GM21576 (cell line): ENCODE data around the gene UBE2E1.

Experiments used
- ATAC-seq: cut with Tn5 transposase; IDR thresholded peaks from one replicate; pipeline ENCODE4 v1.9.1; 2021; ENCODE audit warnings: mild to moderate bottlenecking, moderate library complexity; ENCODE audit not compliant: unreplicated experiment

UBE2E1 gene

DNA sequence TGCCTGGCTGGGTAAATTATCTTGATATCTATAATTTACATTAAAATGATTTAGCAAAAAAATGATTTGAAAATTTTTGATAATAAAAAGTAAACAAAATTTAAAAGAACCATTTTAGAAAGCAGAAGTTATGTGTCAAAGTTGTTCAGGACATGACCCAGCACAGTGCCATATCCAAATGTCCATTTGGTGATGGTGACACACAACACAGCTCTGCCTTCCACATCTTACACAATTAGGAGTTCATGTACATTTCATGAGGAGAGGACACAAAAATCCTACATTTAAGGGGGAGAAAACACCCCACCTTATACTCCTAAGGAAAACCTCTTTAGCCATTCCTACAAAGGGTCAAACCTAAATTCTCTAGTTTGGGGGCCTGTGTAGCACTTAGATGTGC, 10.7 kb upstream of the UBE2E1 start:
- ATAC-seq: no peak

DNA sequence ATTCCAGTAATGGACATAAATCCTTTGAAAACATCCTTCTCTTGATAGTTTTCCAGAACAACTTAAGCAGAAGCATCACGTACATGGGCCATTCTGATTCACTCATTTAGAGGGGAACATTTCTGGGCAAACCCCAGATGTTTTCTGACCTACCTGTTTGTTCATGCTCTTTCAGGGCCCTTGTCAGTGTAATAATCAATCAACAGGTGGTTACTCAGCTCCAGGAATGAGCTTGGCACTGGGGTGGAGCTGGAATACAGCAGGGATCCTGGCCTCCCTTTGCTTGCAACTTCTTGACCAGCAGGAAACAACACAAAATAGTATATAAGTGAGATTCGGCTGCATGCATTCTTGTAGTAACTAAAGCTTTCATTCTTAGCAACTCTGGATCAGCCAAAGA, 9.2 kb upstream of the UBE2E1 start:
- no peak for ATAC-seq

DNA sequence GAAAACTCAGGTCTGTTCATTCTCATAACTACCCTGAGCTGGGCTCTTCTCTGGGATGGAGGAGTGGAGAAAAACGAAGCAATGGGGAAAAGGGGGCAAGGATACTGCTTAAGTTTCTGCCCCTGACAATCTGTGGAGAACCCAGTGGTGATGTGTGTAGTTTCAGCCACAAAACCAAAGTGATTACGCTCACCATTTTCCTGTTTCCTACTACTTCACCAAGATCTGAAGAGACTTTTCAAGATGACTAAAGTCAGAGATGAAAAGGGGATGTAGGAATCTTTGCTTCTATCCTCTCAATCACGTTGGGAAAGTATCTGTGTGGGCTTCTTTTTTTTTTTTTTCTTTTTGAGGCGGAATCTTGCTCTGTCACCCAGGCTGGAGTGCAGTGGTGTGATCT, 8.3 kb upstream of the UBE2E1 start:
- ATAC-seq: peak; percentile 84

DNA sequence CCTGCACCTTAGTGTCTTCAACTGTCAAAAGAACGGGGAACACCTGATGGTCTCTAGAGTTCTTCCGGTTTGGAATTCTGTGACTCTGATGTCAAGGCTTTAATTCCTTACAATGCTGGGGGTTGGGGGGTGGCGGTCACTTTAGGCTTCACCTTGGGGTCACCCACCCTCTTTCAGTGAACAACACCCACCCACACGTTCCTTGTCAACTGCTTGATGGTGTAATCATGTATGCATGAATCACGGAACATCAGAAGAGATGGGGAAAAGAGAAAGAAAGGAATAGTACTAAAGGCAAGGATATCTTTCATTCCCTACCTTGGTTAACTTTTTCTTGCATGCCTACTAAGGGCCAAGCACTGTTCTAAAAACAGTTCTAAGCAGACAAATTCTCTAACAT, 7.3 kb upstream of the UBE2E1 start:
- no peak for ATAC-seq

DNA sequence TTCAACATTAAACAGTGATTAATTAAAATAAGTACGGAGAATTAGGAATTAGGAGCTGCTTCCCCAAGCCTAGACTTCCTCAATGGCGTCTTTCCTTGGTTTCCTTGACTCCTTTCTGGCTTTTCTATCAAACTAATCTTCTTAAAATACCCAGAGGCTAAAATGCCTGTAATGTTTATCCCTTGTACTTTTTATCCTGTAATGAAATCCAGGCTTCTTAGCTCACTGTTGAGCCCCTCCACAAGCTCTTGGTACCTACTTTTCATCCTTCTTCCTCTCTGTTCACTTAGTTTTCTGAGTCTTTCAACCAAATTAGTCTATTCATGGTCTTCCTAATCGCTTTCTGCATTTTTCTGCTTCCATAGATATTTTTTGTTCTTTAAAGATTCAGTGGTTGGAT, 6.9 kb upstream of the UBE2E1 start:
- no peak for ATAC-seq

DNA sequence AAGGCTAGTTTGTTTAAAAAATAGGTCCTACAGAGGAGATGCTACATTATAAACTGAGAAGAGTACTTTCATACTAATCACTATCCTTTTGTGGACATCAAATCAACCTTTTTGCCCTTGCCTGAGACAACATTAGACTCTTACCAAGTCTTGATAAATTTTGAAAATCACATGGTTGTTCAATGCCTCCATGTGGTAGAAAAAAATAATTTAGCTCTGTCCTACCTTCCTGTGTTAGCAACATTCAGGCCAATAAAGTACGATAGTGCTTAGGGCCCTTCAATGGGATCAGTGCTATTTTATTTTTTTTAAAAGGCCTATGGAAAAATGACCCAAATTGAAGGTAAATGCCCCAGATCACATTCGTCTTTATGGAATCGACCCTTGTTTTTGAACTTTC, 5.0 kb upstream of the UBE2E1 start:
- no peak for ATAC-seq

DNA sequence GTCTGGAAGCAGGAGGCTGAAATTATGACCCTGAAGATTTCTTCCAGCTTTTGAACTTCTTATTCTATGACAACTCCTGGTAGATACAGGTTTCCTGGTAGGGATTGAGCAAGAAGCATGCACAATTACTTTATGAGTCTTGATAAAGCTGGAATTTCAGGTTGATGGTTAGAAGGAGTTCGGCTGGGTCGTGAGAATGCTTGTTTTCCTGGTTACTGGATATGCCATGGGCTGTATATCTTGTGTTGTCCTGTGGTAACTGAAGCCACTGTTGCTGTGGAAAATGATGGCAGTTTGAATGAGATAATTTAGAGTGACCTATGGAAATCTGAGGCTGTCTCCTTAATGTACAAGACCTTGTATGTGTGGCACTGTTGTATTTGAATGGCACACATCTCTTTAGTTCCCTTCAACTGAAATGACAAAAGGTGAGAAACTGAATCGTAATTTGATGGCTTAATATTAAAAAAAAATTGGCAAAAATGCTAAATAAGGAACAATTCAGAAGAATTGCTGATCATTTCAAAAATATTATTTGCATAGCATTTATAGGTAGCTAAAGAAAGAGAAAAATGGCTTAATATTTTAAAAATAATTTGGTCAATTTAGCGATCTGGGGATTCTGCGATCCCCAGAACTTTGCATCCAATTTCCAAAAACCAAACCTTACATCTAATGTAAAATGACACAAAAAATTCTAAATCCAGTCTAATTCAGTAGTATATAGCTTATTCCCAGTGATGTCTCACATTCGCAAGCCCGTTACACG, 1.1 kb upstream of the UBE2E1 start:
- ATAC-seq: no peak

DNA sequence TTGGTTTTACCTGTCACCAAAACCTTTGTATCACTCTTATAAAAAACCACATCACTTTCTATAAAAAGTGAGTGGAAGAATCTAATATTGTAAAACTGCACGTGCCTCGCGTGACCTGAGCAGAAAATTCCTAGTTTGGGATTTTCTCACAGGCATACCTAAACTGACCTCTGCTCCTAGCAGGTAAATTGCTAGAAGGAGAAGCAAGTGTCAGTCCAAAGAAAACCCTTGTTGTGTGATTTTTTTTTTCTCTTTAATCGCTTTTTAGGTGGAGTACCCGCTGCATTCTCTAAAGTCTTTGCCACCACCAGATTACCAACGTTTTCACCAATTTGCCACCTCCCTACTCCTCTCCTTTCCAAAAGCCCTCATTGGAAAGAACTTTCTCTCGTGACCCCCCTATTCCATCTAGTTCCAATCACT, 534 bp upstream of the UBE2E1 start:
- no peak for ATAC-seq

DNA sequence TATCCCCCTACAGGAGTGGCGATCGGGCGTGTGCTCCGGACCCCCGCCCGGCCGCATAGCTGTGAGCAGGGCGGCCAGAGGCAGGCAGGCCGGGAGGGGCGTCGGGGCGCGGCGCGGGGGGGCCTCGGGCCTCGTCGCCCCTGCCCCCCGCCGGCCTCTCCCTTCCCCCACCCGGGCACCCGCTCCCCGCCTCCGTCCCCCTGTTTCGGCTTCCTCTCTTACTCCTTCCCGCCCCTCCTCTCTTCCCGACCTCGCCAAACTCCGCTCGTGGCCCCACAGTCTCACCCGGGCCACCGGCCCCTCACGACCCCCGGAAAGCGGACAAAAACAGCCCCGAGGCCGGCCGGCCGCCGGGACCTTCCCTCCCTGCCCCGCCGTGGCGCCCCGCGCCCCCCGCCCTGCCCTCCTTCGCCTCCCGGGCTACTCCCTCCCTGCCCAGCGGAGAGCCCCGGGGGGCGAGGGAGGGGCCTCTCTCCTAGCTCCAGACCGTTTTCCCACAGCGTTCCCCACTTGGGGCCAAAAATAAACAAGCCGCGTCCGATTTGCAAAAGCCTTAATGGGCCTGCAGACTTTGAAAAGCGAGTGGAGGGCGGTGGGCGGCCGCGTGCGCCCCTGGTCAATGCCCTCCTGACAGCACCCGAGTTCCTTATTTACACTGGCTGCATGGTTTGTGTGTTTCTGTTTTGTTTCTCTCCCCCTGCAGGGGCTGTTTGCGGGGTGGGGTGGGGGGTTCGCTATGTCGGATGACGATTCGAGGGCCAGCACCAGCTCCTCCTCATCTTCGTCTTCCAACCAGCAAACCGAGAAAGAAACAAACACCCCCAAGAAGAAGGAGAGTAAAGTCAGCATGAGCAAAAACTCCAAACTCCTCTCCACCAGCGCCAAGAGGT, 1.0 kb downstream of the UBE2E1 start:
- ATAC-seq: peak; percentile 4

DNA sequence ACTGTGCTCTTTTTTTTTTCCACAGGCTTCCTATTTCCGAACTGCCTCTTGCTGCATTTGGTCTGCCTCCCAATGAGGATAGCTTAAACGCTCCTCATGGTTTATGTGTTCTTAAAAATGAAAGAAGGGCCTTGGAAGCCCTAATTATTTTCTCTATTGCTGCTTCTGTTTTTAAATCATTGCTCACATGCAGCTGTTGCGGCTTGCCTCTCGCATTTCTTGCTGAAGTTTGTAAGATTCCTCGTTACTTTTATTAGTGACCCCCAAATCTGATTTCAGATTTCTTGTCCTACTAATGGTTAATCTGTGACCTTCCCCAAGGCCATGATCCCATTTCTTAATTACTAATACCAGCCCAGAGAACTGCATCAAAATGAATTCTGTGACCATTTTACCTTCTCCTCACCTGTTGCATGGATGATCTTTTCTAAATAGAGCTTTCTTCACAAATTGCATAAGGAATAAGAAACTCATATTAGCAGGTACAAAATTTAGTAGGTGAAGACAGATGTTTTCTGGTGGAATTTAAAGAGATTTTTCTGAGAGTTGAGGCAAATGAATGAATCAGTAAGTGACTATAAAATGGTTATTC, 1.8 kb downstream of the UBE2E1 start:
- no peak for ATAC-seq

DNA sequence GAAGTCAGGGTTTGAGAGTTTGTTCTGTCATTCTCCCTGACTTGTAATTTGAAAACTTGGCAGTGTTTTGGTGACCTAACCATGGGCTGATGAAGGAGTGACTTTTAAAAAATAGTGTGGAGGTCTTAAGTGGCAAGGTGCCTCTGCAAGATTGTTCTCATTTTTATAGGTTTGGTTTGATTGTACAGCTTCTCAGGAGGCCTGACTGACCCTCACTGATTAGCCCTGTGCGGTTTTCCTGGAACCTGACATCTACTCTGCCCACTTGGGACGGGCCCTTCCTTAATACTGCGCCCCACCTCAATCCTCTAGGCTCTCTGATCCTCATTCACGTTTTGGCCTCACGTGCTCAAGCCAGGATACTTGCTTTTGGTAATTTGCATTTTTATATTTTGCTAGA, 2.8 kb downstream of the UBE2E1 start:
- no peak for ATAC-seq

DNA sequence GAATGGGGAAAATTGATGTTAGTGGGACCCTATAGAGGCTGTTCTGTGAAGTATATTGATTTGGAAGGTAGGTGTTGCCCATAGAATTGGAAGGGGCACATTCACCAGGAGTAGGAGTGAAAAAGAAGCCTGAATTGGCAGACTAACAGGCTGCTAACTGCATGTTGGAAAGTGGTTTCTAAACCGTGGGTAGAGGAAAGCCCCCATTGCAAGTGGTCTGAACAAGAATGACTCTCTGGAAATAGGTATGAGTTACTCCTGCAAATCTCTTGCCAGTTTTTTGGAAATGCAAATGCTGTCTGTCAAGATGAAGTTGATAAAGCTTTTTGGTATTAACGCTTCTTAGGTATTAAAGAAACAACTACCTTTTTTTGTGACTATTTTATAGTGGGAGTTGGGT, 3.5 kb downstream of the UBE2E1 start:
- ATAC-seq: no peak

DNA sequence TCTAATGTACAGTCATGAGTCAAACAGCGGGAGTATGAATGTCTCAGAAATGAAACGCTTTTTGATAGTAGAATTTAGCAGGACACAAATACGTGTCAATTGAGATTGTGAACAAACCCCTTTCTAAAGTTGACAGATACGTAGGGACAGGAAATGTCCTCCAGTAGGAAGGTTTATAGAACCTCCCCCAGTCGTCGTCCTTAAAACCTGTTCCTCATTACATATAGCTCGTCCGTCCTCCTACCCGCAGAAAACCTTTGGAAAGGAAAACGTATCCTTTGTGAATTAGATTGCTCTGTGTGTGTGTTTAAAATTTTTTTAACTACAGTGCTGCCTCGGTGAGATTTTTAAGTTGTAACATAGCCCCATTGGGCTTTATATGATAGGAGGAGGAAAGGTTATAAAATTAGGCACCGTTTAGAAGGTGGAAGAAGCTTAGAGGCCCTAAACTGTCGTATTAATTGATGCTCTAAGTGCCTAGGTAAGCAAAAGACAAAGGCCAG, 4.1 kb downstream of the UBE2E1 start:
- ATAC-seq: no peak

DNA sequence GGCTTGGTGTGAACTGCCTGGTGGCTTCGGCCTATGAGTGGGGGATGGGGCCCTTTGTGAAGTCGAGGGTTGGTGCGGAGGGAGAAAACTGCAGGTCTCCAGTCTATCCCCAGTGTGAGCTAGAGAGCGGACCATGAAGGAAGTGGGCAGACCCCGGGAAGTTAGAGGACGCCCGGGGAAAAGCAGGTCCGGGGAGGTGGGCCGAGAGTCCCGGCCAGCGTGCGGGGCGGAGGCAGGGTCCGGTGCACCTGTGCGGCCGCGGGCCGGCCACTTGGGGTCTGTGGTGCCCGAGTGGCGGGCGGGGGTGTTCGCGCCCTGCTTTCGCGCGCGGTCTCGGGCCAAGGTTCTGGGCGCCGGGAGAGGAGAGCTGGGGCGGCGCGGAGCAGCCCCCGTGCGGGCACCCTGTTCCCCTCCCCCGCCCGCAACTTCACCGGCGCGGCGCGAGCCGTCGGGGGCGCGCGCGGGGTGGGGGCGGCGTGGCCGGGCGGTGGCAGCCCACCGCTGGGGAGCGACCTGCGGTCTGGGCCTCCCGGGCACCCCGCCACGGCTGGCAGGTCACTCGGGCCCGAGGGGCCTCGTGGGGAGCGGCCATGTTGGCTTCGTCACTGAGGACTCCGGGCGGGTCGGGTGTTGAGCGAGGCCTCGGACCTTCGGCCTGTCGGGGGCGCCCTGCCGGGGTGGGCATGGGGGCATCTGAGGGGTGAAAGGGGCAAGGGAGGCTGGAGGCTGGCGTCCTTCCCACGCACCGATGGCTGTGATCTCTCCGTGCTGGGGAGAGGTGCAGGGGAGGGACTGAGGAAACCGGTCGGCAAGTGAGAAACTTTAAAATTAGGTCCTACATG, 4.8 kb downstream of the UBE2E1 start:
- peak; percentile 29 for ATAC-seq

DNA sequence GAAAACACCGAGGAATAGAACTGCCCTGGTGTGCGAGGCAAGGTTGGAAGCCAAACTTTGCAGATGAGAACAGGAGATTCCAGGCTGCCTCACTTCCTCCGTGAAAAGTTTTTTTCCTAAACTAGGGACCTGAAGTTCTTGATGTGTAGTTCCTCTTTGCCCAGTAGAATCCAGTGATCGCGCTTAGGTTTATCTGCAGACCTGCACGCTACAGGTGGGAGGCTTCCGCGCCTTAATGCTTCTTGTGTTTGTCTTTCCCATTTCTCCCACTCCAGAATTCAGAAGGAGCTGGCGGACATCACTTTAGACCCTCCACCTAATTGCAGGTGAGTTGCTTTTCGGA, 5.4 kb downstream of the UBE2E1 start:
- ATAC-seq: peak; percentile 1

DNA sequence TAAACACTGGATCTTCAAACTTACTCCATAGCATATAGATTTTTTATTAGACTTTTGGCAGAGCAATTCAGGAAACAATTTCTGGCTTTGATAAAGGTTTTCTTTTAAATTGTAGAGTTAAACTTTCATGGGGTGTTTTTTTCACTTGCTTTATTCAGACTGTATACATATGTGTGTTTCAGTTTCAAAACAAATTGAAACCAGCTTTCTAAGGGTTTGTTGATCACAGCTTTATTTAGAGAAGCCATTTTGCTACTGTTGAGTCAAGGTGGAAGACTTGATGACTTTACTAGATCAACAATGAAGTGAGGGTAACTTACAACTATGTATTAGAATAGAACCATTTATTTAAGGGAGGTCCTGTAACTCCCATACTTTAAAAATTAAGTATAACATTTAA, 6.2 kb downstream of the UBE2E1 start:
- ATAC-seq: peak; percentile 58

DNA sequence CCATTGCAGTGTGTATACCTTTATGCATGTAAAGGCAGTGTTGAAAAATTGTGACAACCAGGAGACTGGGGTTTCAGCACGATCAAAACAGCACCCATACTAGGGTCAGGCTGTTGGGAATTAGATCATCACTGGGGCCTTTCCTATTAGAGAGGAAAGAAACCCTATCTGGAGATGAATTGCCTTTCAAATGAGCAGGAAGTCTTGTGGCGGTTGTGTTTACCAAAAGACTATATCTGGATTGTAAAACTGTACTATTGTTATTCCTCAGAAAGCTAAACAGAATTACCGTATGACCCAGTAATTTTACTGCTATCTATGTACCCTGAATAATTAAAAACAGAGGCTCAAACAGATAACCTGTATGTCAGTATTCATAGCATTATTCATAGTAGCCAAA, 10.1 kb downstream of the UBE2E1 start:
- ATAC-seq: no peak

DNA sequence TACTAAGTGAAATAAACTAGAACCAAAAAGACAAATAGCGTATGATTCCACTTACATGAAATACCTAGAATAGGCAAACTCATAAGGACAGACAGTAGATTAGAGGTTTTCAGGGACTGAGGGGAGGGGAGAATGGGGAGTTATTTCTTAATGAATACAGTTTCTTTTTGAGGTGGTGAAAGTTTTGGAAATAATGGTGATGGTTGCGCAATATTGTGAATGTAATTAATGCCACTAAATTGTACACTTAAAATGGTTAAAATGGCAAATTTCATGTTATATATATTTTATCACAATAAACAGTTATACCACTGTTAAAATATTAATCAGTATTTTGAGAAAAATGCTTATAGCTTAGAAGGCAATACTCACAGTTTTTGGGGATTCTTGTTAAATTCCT, 11.0 kb downstream of the UBE2E1 start:
- ATAC-seq: no peak

DNA sequence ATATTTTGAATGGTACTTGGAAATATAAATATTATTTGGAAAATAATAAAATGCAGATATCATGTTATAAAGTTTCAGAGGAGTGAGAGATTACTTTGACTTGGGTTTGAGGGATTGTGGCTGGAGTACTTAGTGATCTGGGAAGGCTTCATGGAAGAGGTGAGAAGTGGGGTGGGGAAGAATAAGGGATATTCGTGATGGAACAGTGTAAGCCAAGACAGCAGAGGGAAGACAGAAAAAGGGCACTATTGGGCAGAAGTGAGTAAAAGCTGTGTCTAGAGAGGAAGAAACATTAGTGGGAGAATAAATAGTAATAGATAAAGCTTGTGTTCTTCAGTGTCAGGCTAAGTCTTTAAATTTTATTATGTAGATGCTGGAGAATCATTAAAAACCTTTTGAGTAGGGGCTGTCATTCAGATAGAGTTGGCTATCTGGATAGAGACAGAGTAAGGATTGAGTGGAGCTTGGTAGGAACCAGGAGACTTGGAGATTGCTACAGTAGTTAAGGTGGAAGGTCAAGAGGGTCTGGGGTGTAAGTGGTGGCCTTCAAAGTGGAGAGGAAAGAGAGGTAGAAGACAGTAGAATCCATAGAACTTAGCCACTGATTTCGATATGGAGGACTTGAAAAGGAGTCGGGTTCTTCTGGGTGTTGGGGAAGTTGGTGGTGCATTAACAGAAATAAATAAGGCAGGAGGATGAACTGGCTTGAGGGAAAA, 11.9 kb downstream of the UBE2E1 start:
- ATAC-seq: no peak
